ENCODE measurements around the gene PPM1M. TPM values are rescaled to one million over a fixed set of nuclear protein-coding genes. Genes with fewer than 3 reads are reported as not detected.
A peak's percentile ranks its signal among the peaks of the same experiment; 100 is the strongest.

Gene PPM1M
- total RNA-seq, 1 experiment from 2014 or later = 8.5 TPM

GRCh38 chr3:52237006-52237656 is 8.4 kb upstream of the PPM1M start:
- peak overlapping the region; percentile 97 for H3K4me3 ChIP-seq (ENCODE audit: low read length)
- H3F3A ChIP-seq (ENCODE audit: low read length, unreplicated experiment) = no peaks in the 10 kb centered on the region
- intact Hi-C loops (cut with micrococcal nuclease) = loop anchor here (1.0 to 5.0 kb wide), 3 partner anchors 17 to 100 kb away; partner anchors contain the start of gene WDR82
- H3K27me3 ChIP-seq (ENCODE audit: low read length) = no peaks in the 10 kb centered on the region
- BruUV-seq (replicated peaks) = no TSS peak
- peak overlapping the region; percentile 93 for H3K27ac ChIP-seq (ENCODE audit: low read length)
- peak overlapping the region; percentile 40; the same call in 1 of the 2 replicates for H2AFZ ChIP-seq (ENCODE audit: low read length)
- H3K36me3 ChIP-seq (ENCODE audit: low read depth, low read length) = peaks cover 5% of the 10 kb centered on the region; the same call in 1 of the 2 replicates
- H3K9ac ChIP-seq (ENCODE audit: low read length) = peak overlapping the region; percentile 88
- no peaks in the 10 kb centered on the region for H3K9me3 ChIP-seq (ENCODE audit: low read length)
- no peaks in the 10 kb centered on the region for H4K20me1 ChIP-seq (ENCODE audit: low read length)
- H3K4me1 ChIP-seq (ENCODE audit: insufficient read depth, low read length) = peaks cover 32% of the 10 kb centered on the region
- ChIA-PET POLR2A (ENCODE audit: unreplicated experiment) (interaction anchor here (0.7 to 1.0 kb wide), 5 partner anchors 13 to 299 kb away, joined by 3 to 11 read pairs (median 7); partner anchors contain the start of gene WDR82), CTCF (interaction anchor here (0.6 to 2.3 kb wide), 5 partner anchors 17 to 180 kb away, joined by 3 to 28 read pairs (median 5); partner anchors contain the start of gene POC1A)
- ATAC-seq (peak; percentile 25), DNase-seq (peak; percentile 70)
- H3K79me2 ChIP-seq (ENCODE audit: low read length) = peaks cover 56% of the 10 kb centered on the region
- no peaks in the 10 kb centered on the region for H3K9me2 ChIP-seq (replicated peaks; ENCODE audit: low read length)
- TF ChIP-seq EZH2phosphoT487 (IDR thresholded peaks at IDR 0.05; ENCODE audit: borderline replicate concordance, low read length) (no peak), EZH2 (IDR thresholded peaks at IDR 0.05; ENCODE audit: low read length, unreplicated experiment) (no peak), CTCF (conservative IDR thresholded peaks at IDR 0.05; ENCODE audit: low read depth, low read length) (no peak)
- peak overlapping the region; percentile 82 for H3K4me2 ChIP-seq (ENCODE audit: low read length)

- peak; percentile 77 for ATAC-seq
- Histone ChIP-seq H3K9me2 (replicated peaks; ENCODE audit: low read length) (no peaks in the 10 kb centered on the region), H3K4me1 (ENCODE audit: insufficient read depth, low read length) (peaks cover 32% of the 10 kb centered on the region), H3K27ac (ENCODE audit: low read length) (peak overlapping the region; percentile 93), H3K4me2 (ENCODE audit: low read length) (peak overlapping the region; percentile 82), H3K27me3 (ENCODE audit: low read length) (no peaks in the 10 kb centered on the region), H3K9me3 (ENCODE audit: low read length) (no peaks in the 10 kb centered on the region), H3K36me3 (ENCODE audit: low read depth, low read length) (peaks cover 5% of the 10 kb centered on the region; the same call in 1 of the 2 replicates), H3K79me2 (ENCODE audit: low read length) (peaks cover 56% of the 10 kb centered on the region), H3K4me3 (ENCODE audit: low read length) (peak overlapping the region; percentile 97), H3F3A (ENCODE audit: low read length, unreplicated experiment) (no peaks in the 10 kb centered on the region), H2AFZ (ENCODE audit: low read length) (peak overlapping the region; percentile 40; the same call in 1 of the 2 replicates), H3K9ac (ENCODE audit: low read length) (peak overlapping the region; percentile 88), H4K20me1 (ENCODE audit: low read length) (no peaks in the 10 kb centered on the region)
- intact Hi-C loops (cut with micrococcal nuclease) = loop anchor here (1.0 to 5.0 kb wide), 3 partner anchors 17 to 100 kb away; partner anchors contain the start of gene WDR82
- DNase-seq = peak; percentile 91
- BruUV-seq (replicated peaks) = no TSS peak
- TF ChIP-seq EZH2 (IDR thresholded peaks at IDR 0.05; ENCODE audit: low read length, unreplicated experiment) (no peak), CTCF (conservative IDR thresholded peaks at IDR 0.05; ENCODE audit: low read depth, low read length) (0 out of 2 replicates have a peak, but pooled peaks have one; percentile 20)
- ChIA-PET POLR2A (ENCODE audit: unreplicated experiment) (interaction anchor here (0.9 to 1.0 kb wide), 4 partner anchors 12 to 41 kb away, joined by 3 to 11 read pairs (median 8); partner anchors contain the start of gene WDR82), CTCF (interaction anchor here (0.6 to 2.3 kb wide), 5 partner anchors 17 to 181 kb away, joined by 3 to 28 read pairs (median 5); partner anchors contain the start of gene POC1A)
Observed at GRCh38 chr3:52237657-52238172, 7.8 kb upstream of the PPM1M start.
